Neuron (in vitro differentiated cells): ENCODE data around the gene THBD.

Experiments
- H2AFZ ChIP-seq: one replicate; pipeline ENCODE4 v1.6.1; 2013; ENCODE audit warnings: low read depth, mild to moderate bottlenecking, inconsistent platforms, low read length, moderate library complexity
- H3K27me3 ChIP-seq: one replicate; pipeline ENCODE4 v1.6.1; 2013; ENCODE audit warnings: low read length; ENCODE audit not compliant: insufficient read depth
- H3K36me3 ChIP-seq: one replicate; pipeline ENCODE4 v1.6.1; 2013; ENCODE audit warnings: low read length; ENCODE audit not compliant: insufficient read depth
- H3K4me1 ChIP-seq: one replicate; pipeline ENCODE4 v1.6.1; 2013; ENCODE audit warnings: low read length; ENCODE audit not compliant: insufficient read depth
- H3K4me3 ChIP-seq: 2 replicates; pipeline ENCODE4 v1.5.1; 2013; ENCODE audit warnings: mild to moderate bottlenecking, low read length, moderate library complexity
- H3K9me3 ChIP-seq: one replicate; pipeline ENCODE4 v1.6.1; 2013; ENCODE audit warnings: low read length

Gene THBD

DNA sequence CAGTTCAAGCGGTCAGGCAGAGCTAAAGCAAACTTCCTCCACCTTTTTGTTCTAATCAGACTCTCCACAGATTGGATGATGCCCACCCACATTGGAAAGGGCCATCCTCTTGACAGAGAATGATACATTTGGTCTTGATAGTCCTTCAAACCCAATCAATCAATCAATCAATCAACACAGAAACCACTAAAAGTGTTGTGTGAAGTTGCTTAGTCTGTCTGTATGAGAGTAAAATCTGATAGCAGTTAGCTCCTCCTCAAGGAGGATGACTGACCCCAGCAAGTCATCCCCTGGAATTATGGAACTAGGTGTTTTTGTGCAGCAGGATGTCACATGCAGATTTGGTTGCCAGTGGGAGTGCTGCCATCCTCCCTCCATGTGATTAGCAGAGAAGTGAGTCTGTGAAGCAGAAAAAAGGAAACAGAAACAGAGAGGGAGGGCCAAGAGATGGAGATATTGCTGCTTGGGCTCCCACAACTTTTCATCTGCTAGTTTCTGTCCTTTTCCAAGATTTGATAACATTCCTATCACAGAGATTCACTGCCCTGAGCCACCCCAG is 46.3 kb downstream of the THBD start:
- Histone ChIP-seq H3K9me3 (no peaks in the 10 kb centered on the region), H2AFZ (no peak overlapping the region), H3K36me3 (no peaks in the 10 kb centered on the region), H3K4me1 (no peaks in the 10 kb centered on the region), H3K4me3 (no peak overlapping the region), H3K27me3 (no peaks in the 10 kb centered on the region)

DNA sequence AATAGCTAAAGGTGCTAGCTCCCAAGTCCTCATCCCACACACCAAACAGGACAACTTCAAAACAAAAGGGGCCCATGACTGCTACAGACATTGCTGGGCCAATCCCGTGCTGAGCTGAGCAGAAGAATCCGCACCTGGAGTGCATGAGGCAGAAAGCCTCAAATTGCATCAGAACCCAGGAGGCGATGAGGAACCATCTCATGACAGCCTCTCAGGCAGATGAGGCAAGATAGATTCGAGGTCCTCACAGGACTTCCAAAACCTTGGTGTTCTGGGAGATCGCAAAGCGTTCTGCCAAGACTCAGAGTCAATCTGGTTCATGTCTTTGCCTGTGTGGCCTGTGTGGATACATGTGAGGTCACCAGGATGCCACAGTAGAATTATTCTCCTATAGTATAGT is 47.2 kb downstream of the THBD start:
- no peak overlapping the region for H2AFZ ChIP-seq
- H3K9me3 ChIP-seq, result no peaks in the 10 kb centered on the region
- no peaks in the 10 kb centered on the region for H3K4me1 ChIP-seq
- H3K36me3 ChIP-seq, result no peaks in the 10 kb centered on the region
- no peaks in the 10 kb centered on the region for H3K27me3 ChIP-seq
- no peak overlapping the region for H3K4me3 ChIP-seq

DNA sequence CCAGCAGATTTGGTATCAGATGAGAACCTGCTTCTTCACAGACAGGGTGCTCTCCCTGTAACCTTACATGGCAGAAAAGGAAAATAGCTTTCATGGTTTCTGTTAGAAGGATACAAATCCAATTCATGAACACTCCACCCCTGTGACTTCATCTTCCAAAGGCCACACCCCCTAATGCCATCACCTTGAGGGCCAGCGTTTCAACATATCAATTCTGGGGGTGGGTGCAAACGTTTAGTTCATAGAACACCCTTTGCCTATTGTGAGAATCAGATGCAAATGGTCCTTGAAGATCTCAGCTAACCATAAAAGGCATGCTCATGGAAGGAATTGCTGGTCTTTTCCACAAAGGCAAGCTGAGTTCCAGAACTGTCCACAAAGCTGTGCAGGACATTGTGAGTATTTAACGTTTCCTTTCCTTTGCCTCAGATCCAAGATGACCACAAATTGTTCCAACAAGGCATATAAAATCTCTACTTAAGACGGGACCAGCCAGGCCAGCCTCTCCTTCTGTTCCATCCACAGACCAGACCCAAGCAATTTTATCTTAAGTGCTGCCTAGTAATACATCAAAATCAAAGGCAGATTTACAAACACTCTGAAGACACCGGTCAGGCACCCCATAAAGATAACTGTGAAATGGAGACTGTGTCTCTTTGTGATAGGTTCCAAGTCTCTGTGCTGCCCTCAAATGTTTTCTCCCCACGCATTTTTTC is 49.1 kb downstream of the THBD start:
- H3K4me3 ChIP-seq, result no peak overlapping the region

DNA sequence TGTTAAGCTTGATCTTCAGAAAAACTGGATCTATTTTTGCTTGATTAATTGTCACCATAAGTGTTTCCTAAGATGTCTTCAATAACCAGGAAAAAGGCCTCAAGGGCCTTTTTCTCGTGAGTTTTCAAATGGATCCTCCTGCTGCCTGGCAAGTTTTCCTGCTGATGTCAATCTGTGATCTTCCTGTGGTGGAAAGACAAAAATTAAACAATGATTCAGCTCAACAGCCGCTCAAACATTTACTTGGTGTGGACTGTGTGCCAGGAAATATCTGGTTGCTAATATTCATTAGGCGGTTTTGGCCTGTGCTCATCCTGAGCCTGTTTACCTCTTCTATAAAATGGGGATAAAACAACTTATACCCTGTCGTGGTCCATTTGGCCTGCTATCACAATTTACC is 49.7 kb downstream of the THBD start:
- Histone ChIP-seq H3K36me3 (no peaks in the 10 kb centered on the region), H3K9me3 (no peaks in the 10 kb centered on the region), H3K27me3 (no peaks in the 10 kb centered on the region), H3K4me3 (no peak overlapping the region), H3K4me1 (no peaks in the 10 kb centered on the region), H2AFZ (no peak overlapping the region)

More for the DNA sequence above, 49.1 kb downstream of the THBD start:
- H3K36me3 ChIP-seq, result no peaks in the 10 kb centered on the region
- no peak overlapping the region for H2AFZ ChIP-seq
- H3K4me1 ChIP-seq, result no peaks in the 10 kb centered on the region
- no peaks in the 10 kb centered on the region for H3K9me3 ChIP-seq
- H3K27me3 ChIP-seq, result no peaks in the 10 kb centered on the region

DNA sequence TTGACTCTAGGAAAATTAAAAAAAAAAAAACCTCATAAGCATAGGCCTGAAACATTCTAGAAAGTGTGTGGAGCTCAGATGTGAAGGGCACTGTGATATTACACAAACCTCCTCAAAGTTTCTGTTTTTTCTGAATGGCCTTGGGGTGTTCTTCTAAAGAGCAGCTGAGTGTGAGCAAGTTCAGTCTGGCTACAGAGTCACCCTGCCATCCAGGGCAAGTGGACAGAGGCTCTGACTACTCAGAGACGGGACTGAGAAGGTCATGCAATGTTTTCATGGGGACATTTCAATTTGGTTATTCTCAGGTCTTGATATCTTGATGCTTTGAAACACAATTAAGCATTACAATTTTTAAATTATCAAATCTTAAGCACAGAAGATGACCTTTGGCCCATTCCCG is 51.0 kb downstream of the THBD start:
- Histone ChIP-seq H3K9me3 (no peaks in the 10 kb centered on the region), H3K4me1 (no peaks in the 10 kb centered on the region), H3K36me3 (no peaks in the 10 kb centered on the region), H2AFZ (no peak overlapping the region), H3K4me3 (no peak overlapping the region), H3K27me3 (no peaks in the 10 kb centered on the region)

DNA sequence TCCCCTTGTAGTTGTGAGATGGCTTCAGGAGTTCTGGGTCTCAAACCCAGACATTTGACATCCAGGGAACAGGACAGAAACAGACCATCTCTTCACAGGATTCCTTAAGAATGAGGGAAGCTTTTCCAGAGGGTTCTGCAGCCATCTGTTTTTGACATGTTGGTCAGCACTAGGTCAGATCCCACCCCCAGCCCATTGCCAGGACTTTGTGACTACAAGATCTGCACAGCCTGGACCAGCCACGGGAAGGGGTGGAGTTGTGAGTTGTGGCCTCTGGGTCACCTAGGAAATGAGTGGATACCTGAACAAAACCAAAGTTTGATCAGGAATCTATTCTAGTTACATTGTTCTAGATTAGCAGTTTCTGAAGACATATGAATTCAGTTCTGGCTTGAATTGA is 53.5 kb downstream of the THBD start:
- Histone ChIP-seq H3K36me3 (no peaks in the 10 kb centered on the region), H3K27me3 (no peaks in the 10 kb centered on the region)

More for the DNA sequence above, 53.5 kb downstream of the THBD start:
- Histone ChIP-seq H3K4me3 (no peak overlapping the region), H3K4me1 (no peaks in the 10 kb centered on the region), H3K9me3 (no peaks in the 10 kb centered on the region), H2AFZ (no peak overlapping the region)
